ENCODE measurements around the gene SUGP2.

SUGP2 gene

GRCh38 chr19:19059018-19059836, 25.9 kb upstream of the SUGP2 start:
- DNase-seq (ENCODE audit: low read depth): no peak

- DNase-seq (ENCODE audit: low read depth): no peak
Measured at GRCh38 chr19:19057720-19058119, 24.4 kb upstream of the SUGP2 start.

- no peak for DNase-seq (ENCODE audit: low read depth)
Measured at GRCh38 chr19:19057317-19057716, 24.0 kb upstream of the SUGP2 start.

- DNase-seq (ENCODE audit: low read depth): no peak
Measured at GRCh38 chr19:19056636-19057275, 23.4 kb upstream of the SUGP2 start.

- no peak for DNase-seq (ENCODE audit: low read depth)
Measured at GRCh38 chr19:19055701-19056100, 22.4 kb upstream of the SUGP2 start.

- DNase-seq (ENCODE audit: low read depth): no peak
Measured at GRCh38 chr19:19054939-19055440, 21.7 kb upstream of the SUGP2 start.

GRCh38 chr19:19054315-19054938, 21.1 kb upstream of the SUGP2 start:
- no peak for DNase-seq (ENCODE audit: low read depth)

GRCh38 chr19:19053508-19054314, 20.4 kb upstream of the SUGP2 start:
- DNase-seq (ENCODE audit: low read depth): peak; percentile 35

GRCh38 chr19:19052921-19053320, 19.6 kb upstream of the SUGP2 start:
- no peak for DNase-seq (ENCODE audit: low read depth)

- no peak for DNase-seq (ENCODE audit: low read depth)
Measured at GRCh38 chr19:19051478-19052213, 18.3 kb upstream of the SUGP2 start.

GRCh38 chr19:19050731-19051130, 17.4 kb upstream of the SUGP2 start:
- no peak for DNase-seq (ENCODE audit: low read depth)

GRCh38 chr19:19050104-19050503, 16.8 kb upstream of the SUGP2 start:
- no peak for DNase-seq (ENCODE audit: low read depth)

GRCh38 chr19:19049406-19049805, 16.1 kb upstream of the SUGP2 start:
- no peak for DNase-seq (ENCODE audit: low read depth)

GRCh38 chr19:19043881-19044280, 10.6 kb upstream of the SUGP2 start:
- DNase-seq (ENCODE audit: low read depth): no peak

- DNase-seq (ENCODE audit: low read depth): no peak
Measured at GRCh38 chr19:19043481-19043880, 10.2 kb upstream of the SUGP2 start.

GRCh38 chr19:19042732-19043280, 9.5 kb upstream of the SUGP2 start:
- no peak for DNase-seq (ENCODE audit: low read depth)

- peak; percentile 96 for DNase-seq (ENCODE audit: low read depth)
Measured at GRCh38 chr19:19040417-19040816, 7.1 kb upstream of the SUGP2 start.

GRCh38 chr19:19039901-19040300, 6.6 kb upstream of the SUGP2 start:
- no peak for DNase-seq (ENCODE audit: low read depth)

- peak; percentile 43 for DNase-seq (ENCODE audit: low read depth)
Measured at GRCh38 chr19:19034204-19034624, 897 bp upstream of the SUGP2 start.

GRCh38 chr19:19033176-19033425, 216 bp downstream of the SUGP2 start:
- no peak for DNase-seq (ENCODE audit: low read depth)

GRCh38 chr19:19032420-19033175, 719 bp downstream of the SUGP2 start:
- DNase-seq (ENCODE audit: low read depth): peak; percentile 75

Data from fibroblast of the conjunctiva (primary cell).